ENCODE measurements around the gene CFAP74. TPM values are rescaled to one million over a fixed set of nuclear protein-coding genes. Genes with fewer than 3 reads are reported as not detected.
"Not testable (repeated sequence)": the region's sequence is repeated elsewhere in the genome, so short reads cannot be mapped to it uniquely, and the experiment has no call there.

CFAP74 gene
- total RNA-seq, 1 experiment from 2014 or later, result not detected

DNA sequence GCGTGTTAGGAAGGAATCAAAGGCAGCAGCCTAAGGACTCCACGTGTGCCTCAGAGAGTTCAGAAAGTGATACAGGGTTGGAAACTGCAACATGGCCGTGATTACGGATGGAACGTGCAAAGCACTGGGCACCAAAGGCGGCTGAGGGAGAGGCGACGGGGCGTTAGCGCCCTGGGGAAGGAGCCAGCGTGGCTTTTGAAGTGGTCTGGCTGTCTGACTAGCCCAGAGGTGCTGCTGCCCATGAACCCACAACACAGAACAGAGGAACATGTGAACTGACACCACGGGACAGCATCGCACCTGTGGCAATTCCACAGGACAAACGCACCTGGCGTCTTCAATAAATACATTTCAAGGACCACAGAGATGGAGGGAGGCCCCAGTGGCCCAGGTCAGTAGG lies 66.5 kb downstream of the CFAP74 start:
- Mint-ChIP-seq H3K27ac (ENCODE audit: unreplicated experiment) (no peak overlapping the region), H3K4me3 (ENCODE audit: low read depth, unreplicated experiment) (no peak overlapping the region), H3K9me3 (ENCODE audit: low read depth, unreplicated experiment) (peaks cover 4% of the 10 kb centered on the region), H3K4me1 (ENCODE audit: low read depth, unreplicated experiment) (no peaks in the 10 kb centered on the region), H3K27me3 (ENCODE audit: unreplicated experiment) (peaks cover 17% of the 10 kb centered on the region), H3K36me3 (ENCODE audit: insufficient read depth, unreplicated experiment) (no peaks in the 10 kb centered on the region)
- TF ChIP-seq, protein P1, sequence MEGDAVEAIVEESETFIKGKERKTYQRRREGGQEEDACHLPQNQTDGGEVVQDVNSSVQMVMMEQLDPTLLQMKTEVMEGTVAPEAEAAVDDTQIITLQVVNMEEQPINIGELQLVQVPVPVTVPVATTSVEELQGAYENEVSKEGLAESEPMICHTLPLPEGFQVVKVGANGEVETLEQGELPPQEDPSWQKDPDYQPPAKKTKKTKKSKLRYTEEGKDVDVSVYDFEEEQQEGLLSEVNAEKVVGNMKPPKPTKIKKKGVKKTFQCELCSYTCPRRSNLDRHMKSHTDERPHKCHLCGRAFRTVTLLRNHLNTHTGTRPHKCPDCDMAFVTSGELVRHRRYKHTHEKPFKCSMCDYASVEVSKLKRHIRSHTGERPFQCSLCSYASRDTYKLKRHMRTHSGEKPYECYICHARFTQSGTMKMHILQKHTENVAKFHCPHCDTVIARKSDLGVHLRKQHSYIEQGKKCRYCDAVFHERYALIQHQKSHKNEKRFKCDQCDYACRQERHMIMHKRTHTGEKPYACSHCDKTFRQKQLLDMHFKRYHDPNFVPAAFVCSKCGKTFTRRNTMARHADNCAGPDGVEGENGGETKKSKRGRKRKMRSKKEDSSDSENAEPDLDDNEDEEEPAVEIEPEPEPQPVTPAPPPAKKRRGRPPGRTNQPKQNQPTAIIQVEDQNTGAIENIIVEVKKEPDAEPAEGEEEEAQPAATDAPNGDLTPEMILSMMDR (IDR thresholded peaks at IDR 0.05; ENCODE audit: unreplicated experiment), result no peak
- CTCF ChIA-PET, result no interaction called here
- intact Hi-C loops (cut with micrococcal nuclease; ENCODE audit: unreplicated experiment), result no loop called here
- no TSS peak for BruUV-seq (replicated peaks)
- DNase-seq, result no peak

DNA sequence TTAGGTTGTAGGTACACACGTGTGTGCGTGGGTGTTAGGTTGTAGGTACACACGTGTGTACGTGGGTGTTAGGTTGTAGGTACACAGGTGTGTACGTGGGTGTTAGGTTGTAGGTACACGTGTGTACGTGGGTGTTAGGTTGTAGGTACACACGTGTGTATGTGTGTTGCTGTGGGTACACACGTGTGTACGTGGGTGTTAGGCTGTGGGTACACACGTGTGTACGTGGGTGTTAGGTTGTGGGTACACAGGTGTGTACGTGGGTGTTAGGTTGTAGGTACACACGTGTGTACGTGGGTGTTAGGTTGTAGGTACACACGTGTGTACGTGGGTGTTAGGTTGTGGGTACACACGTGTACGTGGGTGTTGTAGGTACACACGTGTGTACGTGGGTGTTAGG lies 68.7 kb downstream of the CFAP74 start:
- H3K4me1 Mint-ChIP-seq (ENCODE audit: low read depth, unreplicated experiment); H3K9me3 Mint-ChIP-seq (ENCODE audit: low read depth, unreplicated experiment); H3K4me3 Mint-ChIP-seq (ENCODE audit: low read depth, unreplicated experiment); CTCF ChIA-PET; intact Hi-C loops (cut with micrococcal nuclease; ENCODE audit: unreplicated experiment); H3K27ac Mint-ChIP-seq (ENCODE audit: unreplicated experiment); H3K36me3 Mint-ChIP-seq (ENCODE audit: insufficient read depth, unreplicated experiment); DNase-seq; BruUV-seq (replicated peaks): not testable (repeated sequence)
- H3K27me3 Mint-ChIP-seq (ENCODE audit: unreplicated experiment), result peaks cover 17% of the 10 kb centered on the region

DNA sequence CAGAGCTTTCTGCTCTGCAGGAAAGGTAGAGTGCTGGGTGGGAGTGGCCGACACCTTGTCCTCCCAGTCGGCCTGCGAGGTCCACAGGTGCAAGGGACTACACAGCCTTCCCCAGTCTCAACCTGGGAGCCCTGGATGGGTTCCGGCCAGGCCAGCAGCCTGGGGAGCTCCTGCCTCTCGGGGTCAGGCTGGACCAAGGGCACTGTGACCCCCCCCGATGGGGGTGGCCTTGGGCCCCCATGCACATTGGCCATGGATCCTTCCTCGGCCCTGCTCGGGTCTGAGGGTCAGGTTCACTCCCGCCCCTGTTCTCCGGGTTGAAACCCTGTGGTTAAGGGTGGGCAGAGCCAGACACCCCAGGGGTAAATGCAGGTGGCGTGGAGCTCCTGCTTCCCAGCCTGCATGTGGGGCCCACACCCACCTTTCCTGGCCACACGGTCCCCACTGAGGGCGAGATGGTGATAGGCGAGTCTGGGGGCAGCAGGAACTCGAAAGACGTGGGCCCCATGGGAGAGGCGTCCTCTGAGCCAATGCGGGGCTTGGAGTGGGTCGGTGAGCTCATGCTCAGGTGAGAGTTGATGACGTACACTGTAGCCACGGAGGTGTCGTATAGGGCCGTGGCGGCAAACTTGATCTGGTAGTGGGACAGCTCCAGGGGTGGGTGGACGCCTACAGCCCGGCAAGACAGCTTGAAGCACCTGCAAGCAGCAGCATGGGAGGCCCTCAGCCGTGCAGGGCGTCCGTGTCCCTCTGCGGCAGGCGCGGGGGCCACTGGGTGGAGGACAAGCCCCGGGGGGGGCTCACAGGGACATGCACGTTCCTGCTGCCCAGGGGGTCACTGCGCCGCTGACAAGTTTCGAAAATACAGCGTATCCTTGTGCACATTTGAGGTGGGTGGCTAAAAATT lies 73.7 kb downstream of the CFAP74 start:
- intact Hi-C loops (cut with micrococcal nuclease; ENCODE audit: unreplicated experiment), result no loop called here
- Mint-ChIP-seq H3K27me3 (ENCODE audit: unreplicated experiment) (peaks cover 30% of the 10 kb centered on the region), H3K4me3 (ENCODE audit: low read depth, unreplicated experiment) (no peak overlapping the region), H3K9me3 (ENCODE audit: low read depth, unreplicated experiment) (peaks cover 4% of the 10 kb centered on the region), H3K36me3 (ENCODE audit: insufficient read depth, unreplicated experiment) (no peaks in the 10 kb centered on the region), H3K27ac (ENCODE audit: unreplicated experiment) (no peak overlapping the region), H3K4me1 (ENCODE audit: low read depth, unreplicated experiment) (no peaks in the 10 kb centered on the region)
- TF ChIP-seq, protein P1 (IDR thresholded peaks at IDR 0.05; ENCODE audit: unreplicated experiment), result no peak
- BruUV-seq (replicated peaks), result no TSS peak
- CTCF ChIA-PET, result no interaction called here
- DNase-seq, result no peak

DNA sequence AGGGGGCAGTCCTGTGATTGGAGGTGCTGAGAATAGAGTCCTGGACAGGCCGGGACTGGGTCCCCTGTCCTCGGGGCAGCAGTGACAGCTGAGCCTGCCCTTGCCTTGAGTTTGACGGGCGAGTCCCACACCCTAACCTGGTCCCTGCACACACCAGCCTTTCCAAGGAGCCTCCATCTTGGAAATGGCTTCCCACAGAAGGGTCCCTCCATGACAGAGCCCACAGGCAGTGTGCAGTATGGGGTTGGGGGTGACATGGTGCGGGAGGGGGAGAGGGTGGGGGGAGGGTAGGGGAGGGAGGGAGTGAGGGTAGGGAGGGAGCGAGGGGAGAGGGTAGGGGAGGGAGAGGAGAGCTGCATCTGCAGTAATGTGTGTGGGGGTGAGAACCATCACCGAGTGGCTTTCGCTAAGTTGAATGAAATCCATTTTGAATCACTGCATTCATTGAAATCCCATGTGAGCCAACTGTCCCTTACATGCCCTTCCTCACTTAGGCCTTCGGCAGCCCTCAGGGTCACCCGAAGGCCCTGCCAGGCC lies 74.4 kb downstream of the CFAP74 start:
- Mint-ChIP-seq H3K27ac (ENCODE audit: unreplicated experiment) (no peak overlapping the region), H3K4me3 (ENCODE audit: low read depth, unreplicated experiment) (no peak overlapping the region), H3K36me3 (ENCODE audit: insufficient read depth, unreplicated experiment) (no peaks in the 10 kb centered on the region), H3K9me3 (ENCODE audit: low read depth, unreplicated experiment) (peaks cover 2% of the 10 kb centered on the region), H3K4me1 (ENCODE audit: low read depth, unreplicated experiment) (no peaks in the 10 kb centered on the region), H3K27me3 (ENCODE audit: unreplicated experiment) (peaks cover 33% of the 10 kb centered on the region)
- DNase-seq, result no peak
- CTCF ChIA-PET, result no interaction called here
- intact Hi-C loops (cut with micrococcal nuclease; ENCODE audit: unreplicated experiment), result no loop called here
- BruUV-seq (replicated peaks), result no TSS peak
- TF ChIP-seq, protein P1 (IDR thresholded peaks at IDR 0.05; ENCODE audit: unreplicated experiment), result no peak

Measured in Calu3 (cell line).